ENCODE measurements around the gene SLC25A28.

The SLC25A28 gene

GRCh38 chr10:99582255-99582770 lies 37.9 kb downstream of the SLC25A28 start:
- no peak for TF ChIP-seq GATA2 (IDR thresholded peaks at IDR 0.05; ENCODE audit: low read depth, low read length)
- TF ChIP-seq GATA3 (IDR thresholded peaks at IDR 0.05; ENCODE audit: low read depth, low read length): no peak

- TF ChIP-seq GATA2 (IDR thresholded peaks at IDR 0.05; ENCODE audit: low read depth, low read length) (no peak), GATA3 (IDR thresholded peaks at IDR 0.05; ENCODE audit: low read depth, low read length) (no peak)
These were observed 40.3 kb downstream of the SLC25A28 start for GRCh38 chr10:99579971-99580370.

GRCh38 chr10:99573790-99574189 lies 46.4 kb downstream of the SLC25A28 start:
- TF ChIP-seq GATA2 (IDR thresholded peaks at IDR 0.05; ENCODE audit: low read depth, low read length): no peak
- no peak for TF ChIP-seq GATA3 (IDR thresholded peaks at IDR 0.05; ENCODE audit: low read depth, low read length)

- TF ChIP-seq GATA3 (IDR thresholded peaks at IDR 0.05; ENCODE audit: low read depth, low read length): no peak
- TF ChIP-seq GATA2 (IDR thresholded peaks at IDR 0.05; ENCODE audit: low read depth, low read length): no peak
These were observed 48.4 kb downstream of the SLC25A28 start for GRCh38 chr10:99571816-99572215.

- no peak for TF ChIP-seq GATA3 (IDR thresholded peaks at IDR 0.05; ENCODE audit: low read depth, low read length)
- TF ChIP-seq GATA2 (IDR thresholded peaks at IDR 0.05; ENCODE audit: low read depth, low read length): no peak
These were observed 50.3 kb downstream of the SLC25A28 start for GRCh38 chr10:99569961-99570360.

- TF ChIP-seq GATA2 (IDR thresholded peaks at IDR 0.05; ENCODE audit: low read depth, low read length): no peak
- TF ChIP-seq GATA3 (IDR thresholded peaks at IDR 0.05; ENCODE audit: low read depth, low read length): no peak
These were observed 50.8 kb downstream of the SLC25A28 start for GRCh38 chr10:99569253-99569939.

- TF ChIP-seq GATA3 (IDR thresholded peaks at IDR 0.05; ENCODE audit: low read depth, low read length) (no peak), GATA2 (IDR thresholded peaks at IDR 0.05; ENCODE audit: low read depth, low read length) (no peak)
These were observed 55.1 kb downstream of the SLC25A28 start for GRCh38 chr10:99565166-99565565.

GRCh38 chr10:99564361-99564760 lies 55.9 kb downstream of the SLC25A28 start:
- TF ChIP-seq GATA3 (IDR thresholded peaks at IDR 0.05; ENCODE audit: low read depth, low read length): no peak
- no peak for TF ChIP-seq GATA2 (IDR thresholded peaks at IDR 0.05; ENCODE audit: low read depth, low read length)

- TF ChIP-seq GATA2 (IDR thresholded peaks at IDR 0.05; ENCODE audit: low read depth, low read length) (no peak), GATA3 (IDR thresholded peaks at IDR 0.05; ENCODE audit: low read depth, low read length) (no peak)
These were observed 57.6 kb downstream of the SLC25A28 start for GRCh38 chr10:99562631-99563030.
